PFSK-1 (cell line): ENCODE results near the gene TP53I3.

ENCODE experiments used
- FOXP2 ChIP-seq: optimal IDR thresholded peaks from 2 replicates; pipeline ENCODE3; 2011; ENCODE audit warnings: borderline replicate concordance, control low read depth, inconsistent platforms; ENCODE audit not compliant: insufficient read depth; ENCODE audit errors: extremely low read length, extremely low read depth
- POLR2AphosphoS5 ChIP-seq: IDR thresholded peaks from 2 replicates; pipeline ENCODE4 v1.6.1; 2012; ENCODE audit warnings: low read depth, mild to moderate bottlenecking, control low read depth, low read length, moderate library complexity
- SIN3A ChIP-seq: IDR thresholded peaks from 2 replicates; pipeline ENCODE4 v1.6.1; 2012; ENCODE audit warnings: mild to moderate bottlenecking, low read length, moderate library complexity, borderline replicate concordance; ENCODE audit not compliant: insufficient read depth
- TAF1 ChIP-seq: IDR thresholded peaks from 2 replicates; pipeline ENCODE4 v1.6.1; 2012; ENCODE audit warnings: low read length, control low read depth, borderline replicate concordance; ENCODE audit not compliant: insufficient read depth
- TF ChIP-seq, protein P1 (sequence below), 2 experiments: IDR thresholded peaks; 2 replicates each; pipeline versions ENCODE4 v1.6.1 to v1.8.0; 2011 to 2012; ENCODE audit warnings: low read depth in 2 of 2, low read length in 2 of 2, control low read depth in 1 of 2, inconsistent platforms in 1 of 2, mild to moderate bottlenecking in 1 of 2, moderate library complexity in 1 of 2; ENCODE audit not compliant: insufficient read depth in 1 of 2

- TF ChIP-seq TAF1 (no peak), POLR2AphosphoS5 (no peak), SIN3A (no peak), FOXP2 (no peak)
- TF ChIP-seq, protein P1, sequence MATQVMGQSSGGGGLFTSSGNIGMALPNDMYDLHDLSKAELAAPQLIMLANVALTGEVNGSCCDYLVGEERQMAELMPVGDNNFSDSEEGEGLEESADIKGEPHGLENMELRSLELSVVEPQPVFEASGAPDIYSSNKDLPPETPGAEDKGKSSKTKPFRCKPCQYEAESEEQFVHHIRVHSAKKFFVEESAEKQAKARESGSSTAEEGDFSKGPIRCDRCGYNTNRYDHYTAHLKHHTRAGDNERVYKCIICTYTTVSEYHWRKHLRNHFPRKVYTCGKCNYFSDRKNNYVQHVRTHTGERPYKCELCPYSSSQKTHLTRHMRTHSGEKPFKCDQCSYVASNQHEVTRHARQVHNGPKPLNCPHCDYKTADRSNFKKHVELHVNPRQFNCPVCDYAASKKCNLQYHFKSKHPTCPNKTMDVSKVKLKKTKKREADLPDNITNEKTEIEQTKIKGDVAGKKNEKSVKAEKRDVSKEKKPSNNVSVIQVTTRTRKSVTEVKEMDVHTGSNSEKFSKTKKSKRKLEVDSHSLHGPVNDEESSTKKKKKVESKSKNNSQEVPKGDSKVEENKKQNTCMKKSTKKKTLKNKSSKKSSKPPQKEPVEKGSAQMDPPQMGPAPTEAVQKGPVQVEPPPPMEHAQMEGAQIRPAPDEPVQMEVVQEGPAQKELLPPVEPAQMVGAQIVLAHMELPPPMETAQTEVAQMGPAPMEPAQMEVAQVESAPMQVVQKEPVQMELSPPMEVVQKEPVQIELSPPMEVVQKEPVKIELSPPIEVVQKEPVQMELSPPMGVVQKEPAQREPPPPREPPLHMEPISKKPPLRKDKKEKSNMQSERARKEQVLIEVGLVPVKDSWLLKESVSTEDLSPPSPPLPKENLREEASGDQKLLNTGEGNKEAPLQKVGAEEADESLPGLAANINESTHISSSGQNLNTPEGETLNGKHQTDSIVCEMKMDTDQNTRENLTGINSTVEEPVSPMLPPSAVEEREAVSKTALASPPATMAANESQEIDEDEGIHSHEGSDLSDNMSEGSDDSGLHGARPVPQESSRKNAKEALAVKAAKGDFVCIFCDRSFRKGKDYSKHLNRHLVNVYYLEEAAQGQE (IDR thresholded peaks at IDR 0.05; ENCODE audit: insufficient read depth in 1 of 2, low read depth in 2 of 2, low read length in 2 of 2), result no peak
These were observed 39.4 kb upstream of the TP53I3 start for GRCh38 chr2:24123922-24124580.
